Right lobe of liver (tissue), 6 donors: ENCODE data around the gene KRT80. TPM values are rescaled to one million over a fixed set of nuclear protein-coding genes. Genes with fewer than 3 reads are reported as not detected.

Experiments used
- ATAC-seq, 4 donors: fragments of 200-7000 bp; cut with Tn5 transposase; one replicate each; pipeline ENCODE4 v1.9.1; 2020; ENCODE audit warnings: mild to moderate bottlenecking in 4 of 4, moderate library complexity in 4 of 4
- DNase-seq, 3 donors: peaks; one replicate each; pipeline ENCODE4 v3.0.0-alpha.2; 2020
- H3K27ac ChIP-seq, 3 donors: fragments of 200-600 bp; one replicate each; pipeline ENCODE4 v1.8.0; 2022
- H3K27me3 ChIP-seq, 2 donors: fragments of 200-600 bp; one replicate each; pipeline ENCODE4 v1.8.0; 2022
- H3K36me3 ChIP-seq, 4 donors: fragments of 200-600 bp; sonication (generic) in 1 of 4; one replicate each; pipeline versions ENCODE4 v1.5.1 to v1.8.0; 2017 to 2022; ENCODE audit warnings: control low read depth in 1 of 4
- H3K4me1 ChIP-seq, 4 donors: fragments of 200-600 bp; sonication (generic) in 1 of 4; one replicate each; pipeline versions ENCODE4 v1.5.1 to v1.8.0; 2017 to 2022; ENCODE audit warnings: control low read depth in 1 of 4
- H3K4me3 ChIP-seq, 3 donors: fragments of 200-600 bp; one replicate each; pipeline ENCODE4 v1.8.0; 2022
- H3K9me3 ChIP-seq, 4 donors: fragments of 200-600 bp; sonication (generic) in 1 of 4; one replicate each; pipeline versions ENCODE4 v1.5.1 to v1.8.0; 2017 to 2022; ENCODE audit warnings: control low read depth in 1 of 4
- POLR2A ChIP-seq: fragments of 450-650 bp; IDR thresholded peaks from one replicate; pipeline ENCODE4 v1.6.1; 2017; ENCODE audit warnings: antibody characterized with exemption, mild to moderate bottlenecking
- WGBS: methylation state at CpG from one replicate; pipeline ENCODE4 v1.1.6; 2018; ENCODE audit warnings: low coverage, low lambda C conversion rate; ENCODE audit not compliant: insufficient coverage; ENCODE audit errors: missing lambda C conversion rate; 5-methylcytosine and 5-hydroxymethylcytosine counted together
- intact Hi-C, 2 donors: fragments of 100-400 bp; cut with DNase I; formaldehyde crosslinking; loops; one replicate each; pipeline versions ENCODE4 v1.11.2 to v1.14.1; 2022
- total RNA-seq, 6 experiments: library from RNA; depleted of rRNA in 2 of 6; stranded (reverse); fragments of >200 nt in 2 of 6; fragmentation: NEBNext Ultra II Directional in 3 of 6; extraction: Animal tissue kit (Norgen Biotek cat#: 25700) in 3 of 6; gene quantifications; one replicate each; pipeline versions ENCODE4 v1.1.0 to v1.2.4, GENCODE V29; 2016 to 2023
- TF ChIP-seq, protein P1 (sequence below), 4 donors: fragments of 200-600 bp in 3 of 4; fragments of 450-650 bp in 1 of 4; IDR thresholded peaks; one replicate each; pipeline versions ENCODE4 v1.5.1 to v1.8.0; 2016 to 2022; ENCODE audit warnings: antibody characterized with exemption in 4 of 4, mild to moderate bottlenecking in 2 of 4
- donor health status: DM: no; HTN: yes; CAD: no.
- donor health status: DM: no; HTN: no; CAD: no.
- donor health status: DM: no; HTN: no; CAD: no.
- donor health status: DM: no; HTN: yes; CAD: no.
- donor health status: DM: no; HTN: yes; CAD: no.

The KRT80 gene
- total RNA-seq, 6 experiments from 2014 or later, result 0.09 to 0.51 (median 0.15) TPM

DNA sequence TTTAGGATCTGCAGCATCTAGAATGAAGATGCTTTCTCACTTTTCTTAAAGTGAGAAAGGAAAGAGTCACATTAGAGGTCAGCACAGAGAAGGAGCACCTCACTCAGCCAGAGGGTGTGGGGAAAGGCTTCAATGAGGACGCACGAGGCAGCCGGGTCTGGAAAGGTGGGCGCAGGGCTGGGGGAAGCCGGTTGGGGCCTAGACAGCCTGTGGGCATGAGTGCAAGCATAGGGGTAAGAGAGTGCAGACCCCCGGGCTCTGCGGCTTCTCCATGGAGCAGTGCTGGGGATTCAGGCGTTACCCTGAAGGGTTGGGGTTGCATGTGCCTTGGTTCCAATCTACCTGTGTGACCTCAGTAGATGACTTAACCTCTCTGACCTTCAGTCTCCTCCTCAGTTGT is 49.9 kb downstream of the KRT80 start:
- H3K27ac ChIP-seq, result no peak overlapping the region
- no peaks in the 10 kb centered on the region for H3K27me3 ChIP-seq
- no peaks in the 10 kb centered on the region for H3K4me1 ChIP-seq
- no peaks in the 10 kb centered on the region for H3K36me3 ChIP-seq
- ATAC-seq (no peak), DNase-seq (peak in 1 of 3 donors; percentile 41)
- intact Hi-C loops, result no loop called here
- TF ChIP-seq, protein P1, sequence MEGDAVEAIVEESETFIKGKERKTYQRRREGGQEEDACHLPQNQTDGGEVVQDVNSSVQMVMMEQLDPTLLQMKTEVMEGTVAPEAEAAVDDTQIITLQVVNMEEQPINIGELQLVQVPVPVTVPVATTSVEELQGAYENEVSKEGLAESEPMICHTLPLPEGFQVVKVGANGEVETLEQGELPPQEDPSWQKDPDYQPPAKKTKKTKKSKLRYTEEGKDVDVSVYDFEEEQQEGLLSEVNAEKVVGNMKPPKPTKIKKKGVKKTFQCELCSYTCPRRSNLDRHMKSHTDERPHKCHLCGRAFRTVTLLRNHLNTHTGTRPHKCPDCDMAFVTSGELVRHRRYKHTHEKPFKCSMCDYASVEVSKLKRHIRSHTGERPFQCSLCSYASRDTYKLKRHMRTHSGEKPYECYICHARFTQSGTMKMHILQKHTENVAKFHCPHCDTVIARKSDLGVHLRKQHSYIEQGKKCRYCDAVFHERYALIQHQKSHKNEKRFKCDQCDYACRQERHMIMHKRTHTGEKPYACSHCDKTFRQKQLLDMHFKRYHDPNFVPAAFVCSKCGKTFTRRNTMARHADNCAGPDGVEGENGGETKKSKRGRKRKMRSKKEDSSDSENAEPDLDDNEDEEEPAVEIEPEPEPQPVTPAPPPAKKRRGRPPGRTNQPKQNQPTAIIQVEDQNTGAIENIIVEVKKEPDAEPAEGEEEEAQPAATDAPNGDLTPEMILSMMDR (IDR thresholded peaks at IDR 0.05), result no peak
- TF ChIP-seq POLR2A, result no peak
- no peak overlapping the region for H3K4me3 ChIP-seq
- no peaks in the 10 kb centered on the region for H3K9me3 ChIP-seq
- 78% methylated on average over 7 of the region's 8 CpGs for WGBS

DNA sequence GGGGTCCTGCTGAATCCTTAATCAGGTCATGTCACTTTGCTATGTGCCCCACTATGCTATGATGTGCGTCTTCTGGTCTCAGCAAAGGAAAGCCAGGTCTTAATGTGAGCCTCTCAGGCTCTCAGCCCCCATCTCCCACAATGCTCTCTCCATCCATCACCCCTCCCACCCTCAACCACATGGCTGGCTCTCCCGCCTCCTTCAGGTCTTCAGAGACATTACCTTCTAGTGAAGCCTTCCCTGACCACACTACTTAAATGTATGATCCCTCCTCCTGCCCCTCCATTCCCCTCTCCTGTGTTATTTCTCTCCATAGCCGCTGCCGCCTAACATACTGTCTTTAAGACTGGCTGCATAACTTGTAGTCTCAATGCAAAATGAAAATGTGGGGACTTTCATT is 50.5 kb downstream of the KRT80 start:
- no peaks in the 10 kb centered on the region for H3K4me1 ChIP-seq
- no peaks in the 10 kb centered on the region for H3K27me3 ChIP-seq
- DNase-seq (peak in 1 of 3 donors; percentile 24), ATAC-seq (no peak)
- no peaks in the 10 kb centered on the region for H3K9me3 ChIP-seq
- H3K36me3 ChIP-seq, result no peaks in the 10 kb centered on the region
- intact Hi-C loops, result no loop called here
- TF ChIP-seq POLR2A, result no peak
- TF ChIP-seq, protein P1 (IDR thresholded peaks at IDR 0.05), result no peak
- H3K4me3 ChIP-seq, result no peak overlapping the region
- WGBS, result 88% methylated on average over 4 of the region's 4 CpGs
- no peak overlapping the region for H3K27ac ChIP-seq

DNA sequence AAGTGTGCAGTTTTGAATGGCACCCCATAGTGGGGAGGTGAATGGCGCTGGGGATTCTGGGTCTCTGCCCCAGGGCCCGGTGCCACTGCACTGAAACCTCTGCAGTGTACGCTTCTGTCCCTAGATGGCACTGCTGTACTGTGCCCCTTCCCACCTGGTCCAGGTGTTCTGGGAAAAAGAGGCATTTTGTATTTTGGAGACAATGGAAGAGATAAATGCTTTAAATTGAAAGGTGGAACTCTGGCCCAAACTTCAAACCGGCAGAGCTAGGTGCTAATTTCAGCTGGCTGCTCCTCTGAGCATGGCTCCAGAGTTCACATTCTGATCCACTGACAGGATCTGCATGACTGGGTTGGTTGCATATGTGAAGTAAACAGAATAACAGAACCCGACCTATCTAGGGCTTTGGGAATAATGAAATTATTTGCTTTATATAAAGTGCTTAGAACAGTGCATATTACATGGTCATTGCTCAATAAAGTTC is 52.2 kb downstream of the KRT80 start:
- H3K4me3 ChIP-seq, result no peak overlapping the region
- H3K4me1 ChIP-seq, result no peaks in the 10 kb centered on the region
- H3K9me3 ChIP-seq, result no peaks in the 10 kb centered on the region
- TF ChIP-seq, protein P1 (IDR thresholded peaks at IDR 0.05), result peak; percentile 48 to 75 (median 68)
- no peak for TF ChIP-seq POLR2A
- peak in 1 of 3 donors; percentile 48 for DNase-seq
- no peak overlapping the region for H3K27ac ChIP-seq
- no peaks in the 10 kb centered on the region for H3K36me3 ChIP-seq
- 7% methylated on average over 4 of the region's 5 CpGs for WGBS
- no peaks in the 10 kb centered on the region for H3K27me3 ChIP-seq
- intact Hi-C loops, result no loop called here
- peak; percentile 81 to 89 (median 88) for ATAC-seq

DNA sequence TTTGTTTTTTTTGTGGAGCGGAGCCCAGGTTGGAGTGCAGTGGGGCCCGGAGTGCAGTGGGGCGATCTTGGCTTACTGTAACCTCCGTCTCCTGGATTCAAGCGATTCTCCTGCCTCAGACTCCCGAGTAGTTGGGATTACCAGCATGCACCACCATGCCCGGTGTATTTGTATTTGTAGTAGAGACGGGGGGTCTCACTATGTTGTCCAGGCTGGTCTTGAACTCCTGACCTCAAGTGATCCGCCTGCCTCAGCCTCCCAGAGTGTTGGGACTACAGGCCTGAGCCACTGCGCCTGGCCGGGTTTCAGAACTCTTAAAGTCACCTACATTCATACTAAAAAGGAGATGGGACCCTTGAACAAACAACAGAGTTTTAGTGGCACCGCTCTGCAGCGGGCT is 52.7 kb downstream of the KRT80 start:
- intact Hi-C loops, result no loop called here
- no peaks in the 10 kb centered on the region for H3K27me3 ChIP-seq
- no peak overlapping the region for H3K4me3 ChIP-seq
- ATAC-seq (no peak), DNase-seq (no peak)
- H3K27ac ChIP-seq, result no peak overlapping the region
- no peaks in the 10 kb centered on the region for H3K9me3 ChIP-seq
- TF ChIP-seq, protein P1 (IDR thresholded peaks at IDR 0.05), result no peak
- TF ChIP-seq POLR2A, result no peak
- 80% methylated on average over 8 of the region's 13 CpGs for WGBS
- H3K36me3 ChIP-seq, result no peaks in the 10 kb centered on the region
- H3K4me1 ChIP-seq, result no peaks in the 10 kb centered on the region

DNA sequence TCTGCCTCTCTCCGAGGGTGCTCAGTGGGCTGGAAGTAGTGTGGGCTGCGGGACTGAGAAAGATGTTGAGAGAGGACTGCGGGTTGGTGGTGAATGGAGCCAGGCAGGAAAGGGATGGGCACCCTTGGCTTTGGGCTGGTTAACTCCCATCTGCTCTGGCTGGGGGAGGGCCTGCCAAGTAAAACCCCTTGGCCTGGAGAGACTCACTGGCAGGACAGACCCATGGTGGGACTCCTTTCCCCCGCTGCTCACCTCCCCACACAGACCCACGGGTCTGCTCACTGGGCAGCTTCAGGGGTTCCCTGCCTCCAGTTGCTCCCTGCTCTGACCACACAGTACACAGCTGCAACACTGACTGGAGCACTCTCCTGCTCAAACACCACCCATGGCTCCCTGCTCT is 54.1 kb downstream of the KRT80 start:
- no peak overlapping the region for H3K4me3 ChIP-seq
- no peaks in the 10 kb centered on the region for H3K9me3 ChIP-seq
- DNase-seq (peak in 1 of 3 donors; percentile 39), ATAC-seq (no peak)
- H3K27ac ChIP-seq, result no peak overlapping the region
- no peaks in the 10 kb centered on the region for H3K27me3 ChIP-seq
- 60% methylated on average over 1 of the region's 5 CpGs for WGBS
- no peaks in the 10 kb centered on the region for H3K4me1 ChIP-seq
- intact Hi-C loops, result no loop called here
- TF ChIP-seq, protein P1 (IDR thresholded peaks at IDR 0.05), result no peak
- no peak for TF ChIP-seq POLR2A
- no peaks in the 10 kb centered on the region for H3K36me3 ChIP-seq
